ENCODE measurements around the gene EFHC2. TPM values are rescaled to one million over a fixed set of nuclear protein-coding genes. Genes with fewer than 3 reads are reported as not detected.

The EFHC2 gene
- total RNA-seq, 1 experiment from 2014 or later = 1.1 TPM

DNA sequence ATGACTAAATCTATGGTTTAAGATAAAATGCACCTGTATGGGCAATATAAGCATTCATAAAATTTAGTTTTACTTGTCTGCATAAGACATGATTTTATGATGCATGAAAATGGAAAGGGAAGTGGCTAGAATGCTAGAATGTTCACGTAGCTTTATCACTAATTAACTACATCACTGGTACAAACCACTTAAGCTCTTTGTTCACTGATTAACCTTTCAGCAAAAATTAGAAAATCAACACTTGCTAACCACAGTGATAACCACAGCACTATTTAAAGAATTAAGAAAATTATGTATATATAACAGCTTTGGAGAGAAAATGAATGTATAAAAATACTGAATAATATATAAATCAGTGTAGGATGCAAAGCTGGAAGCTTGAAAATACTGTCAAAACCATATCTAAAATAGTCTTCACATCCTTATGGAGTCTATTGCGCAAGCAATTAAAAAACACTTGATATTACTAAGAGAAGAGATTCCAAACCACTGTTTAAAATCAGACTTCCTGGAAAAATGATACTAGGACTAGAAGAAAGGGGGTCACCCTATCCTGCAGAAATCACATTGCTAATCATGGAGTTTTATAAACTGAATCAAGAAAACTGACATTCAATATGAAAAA is 51.9 kb downstream of the EFHC2 start:
- Histone ChIP-seq H2BK120ac (ENCODE audit: low read depth, low read length, poor library complexity, severe bottlenecking) (no peak overlapping the region), H3K56ac (ENCODE audit: insufficient read length, low read depth, low read length) (no peak overlapping the region), H2BK5ac (ENCODE audit: insufficient read length, low read length) (no peak overlapping the region), H2BK15ac (ENCODE audit: low read depth, low read length) (no peak overlapping the region), H2AK5ac (ENCODE audit: insufficient read length, low read length) (no peak overlapping the region), H3K9ac (ENCODE audit: extremely low read depth, insufficient read length, low read length) (no peak overlapping the region), H3K79me2 (ENCODE audit: insufficient read depth, low read length) (no peaks in the 10 kb centered on the region), H4K20me1 (ENCODE audit: control insufficient read depth, insufficient read depth, insufficient read length) (no peaks in the 10 kb centered on the region), H3K9me3 (ENCODE audit: control insufficient read depth, low read depth, low read length) (peaks cover 17% of the 10 kb centered on the region), H3K4me2 (ENCODE audit: insufficient read depth, insufficient read length, low read length) (no peak overlapping the region), H3K4ac (ENCODE audit: low read depth, low read length) (no peak overlapping the region), H4K91ac (ENCODE audit: insufficient read length, low read depth, low read length) (no peak overlapping the region), H4K8ac (replicated peaks; ENCODE audit: insufficient read length, low read depth, low read length) (no peak overlapping the region), H3K18ac (ENCODE audit: insufficient read length, low read depth, low read length) (no peak overlapping the region), H2AFZ (ENCODE audit: low read length) (no peak overlapping the region), H3T11ph (ENCODE audit: low read length) (no peak overlapping the region), H4K5ac (ENCODE audit: insufficient read length, low read depth, low read length) (no peak overlapping the region), H2BK12ac (ENCODE audit: insufficient read length, low read depth, low read length) (no peak overlapping the region), H3K4me1 (ENCODE audit: insufficient read depth, low read length) (no peaks in the 10 kb centered on the region), H2BK20ac (ENCODE audit: low read depth, low read length, poor library complexity, severe bottlenecking) (no peak overlapping the region), H3K23me2 (ENCODE audit: insufficient read length, low read depth, low read length, poor library complexity, severe bottlenecking) (no peaks in the 10 kb centered on the region), H3K23ac (ENCODE audit: insufficient read length, low read depth, low read length) (no peak overlapping the region), H3K27me3 (ENCODE audit: insufficient read depth, low read length) (no peaks in the 10 kb centered on the region), H3K14ac (ENCODE audit: insufficient read depth, low read length) (no peak overlapping the region), H3K79me1 (ENCODE audit: insufficient read depth, low read depth, low read length, poor library complexity, severe bottlenecking) (no peaks in the 10 kb centered on the region), H3K27ac (ENCODE audit: insufficient read length, low read depth, low read length) (no peak overlapping the region)
- Mint-ChIP-seq H3K27ac (no peak overlapping the region), H3K27me3 (ENCODE audit: low read depth) (no peaks in the 10 kb centered on the region), H3K4me3 (no peak overlapping the region), H3K9me3 (peaks cover 44 to 48% of the 10 kb centered on the region in 2 experiments), H3K4me1 (no peaks in the 10 kb centered on the region), H3K36me3 (ENCODE audit: insufficient read depth in 1 of 3, low read depth in 3 of 3) (no peaks in the 10 kb centered on the region; a peak in 2 of 7 replicates)
- WGBS (ENCODE audit: extremely low coverage, insufficient read length, low lambda C conversion rate) = no CpG with 5 or more reads among the region's 2 CpGs
- DNase-seq = no peak
- TF ChIP-seq, protein P1, sequence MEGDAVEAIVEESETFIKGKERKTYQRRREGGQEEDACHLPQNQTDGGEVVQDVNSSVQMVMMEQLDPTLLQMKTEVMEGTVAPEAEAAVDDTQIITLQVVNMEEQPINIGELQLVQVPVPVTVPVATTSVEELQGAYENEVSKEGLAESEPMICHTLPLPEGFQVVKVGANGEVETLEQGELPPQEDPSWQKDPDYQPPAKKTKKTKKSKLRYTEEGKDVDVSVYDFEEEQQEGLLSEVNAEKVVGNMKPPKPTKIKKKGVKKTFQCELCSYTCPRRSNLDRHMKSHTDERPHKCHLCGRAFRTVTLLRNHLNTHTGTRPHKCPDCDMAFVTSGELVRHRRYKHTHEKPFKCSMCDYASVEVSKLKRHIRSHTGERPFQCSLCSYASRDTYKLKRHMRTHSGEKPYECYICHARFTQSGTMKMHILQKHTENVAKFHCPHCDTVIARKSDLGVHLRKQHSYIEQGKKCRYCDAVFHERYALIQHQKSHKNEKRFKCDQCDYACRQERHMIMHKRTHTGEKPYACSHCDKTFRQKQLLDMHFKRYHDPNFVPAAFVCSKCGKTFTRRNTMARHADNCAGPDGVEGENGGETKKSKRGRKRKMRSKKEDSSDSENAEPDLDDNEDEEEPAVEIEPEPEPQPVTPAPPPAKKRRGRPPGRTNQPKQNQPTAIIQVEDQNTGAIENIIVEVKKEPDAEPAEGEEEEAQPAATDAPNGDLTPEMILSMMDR (conservative IDR thresholded peaks at IDR 0.05) = no peak
